Omental fat pad (tissue), 4 donors: ENCODE measurements around the gene DVL1. TPM values are rescaled to one million over a fixed set of nuclear protein-coding genes. Genes with fewer than 3 reads are reported as not detected.

Experiments
- ATAC-seq: fragments of 150-250 bp; one replicate; pipeline ENCODE4 v1.9.1; 2016; ENCODE audit warnings: mild to moderate bottlenecking, moderate library complexity; ENCODE audit not compliant: low FRiP score
- DNase-seq: peaks from one replicate; pipeline ENCODE4 v3.0.0-alpha.2; 2019; ENCODE audit warnings: low spot score
- CTCF ChIP-seq, 3 donors: fragments of 450-650 bp; IDR thresholded peaks; one replicate each; pipeline ENCODE4 v1.5.1; 2016 to 2017; ENCODE audit warnings: antibody characterized with exemption in 3 of 3, mild to moderate bottlenecking in 3 of 3, moderate library complexity in 2 of 3
- small RNA-seq: library from RNA; depleted of rRNA; stranded (forward); fragments of <200 nt; gene quantifications from one replicate; pipeline ENCODE3, GENCODE V24; 2016
- total RNA-seq, 4 donors: library from RNA; depleted of rRNA; stranded (reverse); fragments of >200 nt; gene quantifications; one replicate each; pipeline ENCODE4 v1.1.0, GENCODE V29; 2016

Gene DVL1
- total RNA-seq, 4 donors from 2014 or later: 56.6 to 65.0 (median 61.8) TPM

DNA sequence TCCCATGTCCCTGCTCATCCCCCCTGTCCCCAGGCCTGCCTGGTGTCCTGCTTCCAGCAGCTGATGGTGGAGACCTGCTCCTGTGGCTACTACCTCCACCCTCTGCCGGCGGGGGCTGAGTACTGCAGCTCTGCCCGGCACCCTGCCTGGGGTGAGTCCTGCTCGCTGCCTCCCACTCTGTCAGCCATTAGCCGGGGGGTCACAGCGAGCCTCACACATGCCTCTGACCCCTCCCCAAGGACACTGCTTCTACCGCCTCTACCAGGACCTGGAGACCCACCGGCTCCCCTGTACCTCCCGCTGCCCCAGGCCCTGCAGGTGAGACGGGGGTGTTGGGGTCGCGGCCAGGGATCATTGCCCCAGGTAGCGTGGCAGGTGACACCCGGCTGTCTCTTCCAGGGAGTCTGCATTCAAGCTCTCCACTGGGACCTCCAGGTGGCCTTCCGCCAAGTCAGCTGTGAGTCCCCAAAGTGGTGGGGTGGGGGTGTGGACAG, 58.9 kb downstream of the DVL1 start:
- DNase-seq (peak; percentile 60), ATAC-seq (peak; percentile 10)
- TF ChIP-seq CTCF (IDR thresholded peaks at IDR 0.05): peak in 1 of 3 donors; percentile 41

DNA sequence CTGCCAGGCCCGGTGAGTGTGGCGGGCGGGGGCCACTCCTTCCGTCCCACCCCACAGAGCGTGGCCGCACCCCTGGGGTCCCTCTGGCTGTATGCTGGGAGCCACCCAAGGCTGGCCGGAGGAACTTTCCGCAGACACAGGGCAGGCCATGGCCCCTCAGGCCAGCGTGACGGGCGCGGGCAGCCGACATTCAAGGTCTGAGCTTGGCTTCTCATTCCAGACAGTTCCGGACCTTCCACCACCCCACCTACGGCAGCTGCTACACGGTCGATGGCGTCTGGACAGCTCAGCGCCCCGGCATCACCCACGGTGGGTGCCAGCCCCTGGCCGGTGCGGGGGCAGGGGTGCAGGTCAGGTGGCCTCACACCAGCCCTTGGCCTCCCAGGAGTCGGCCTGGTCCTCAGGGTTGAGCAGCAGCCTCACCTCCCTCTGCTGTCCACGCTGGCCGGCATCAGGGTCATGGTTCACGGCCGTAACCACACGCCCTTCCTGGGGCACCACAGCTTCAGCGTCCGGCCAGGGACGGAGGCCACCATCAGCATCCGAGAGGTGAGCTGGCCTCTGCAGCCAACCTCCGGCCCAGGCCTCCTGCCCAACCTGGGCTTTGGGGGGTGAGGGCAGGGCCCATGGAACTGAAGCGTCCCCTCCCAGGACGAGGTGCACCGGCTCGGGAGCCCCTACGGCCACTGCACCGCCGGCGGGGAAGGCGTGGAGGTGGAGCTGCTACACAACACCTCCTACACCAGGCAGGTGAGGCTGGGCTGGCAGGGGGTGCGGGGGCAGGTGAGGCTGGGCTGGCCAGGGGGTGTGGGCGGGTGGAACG, 61.7 kb downstream of the DVL1 start:
- TF ChIP-seq CTCF (IDR thresholded peaks at IDR 0.05): no peak
- ATAC-seq: no peak
- no peak for DNase-seq

DNA sequence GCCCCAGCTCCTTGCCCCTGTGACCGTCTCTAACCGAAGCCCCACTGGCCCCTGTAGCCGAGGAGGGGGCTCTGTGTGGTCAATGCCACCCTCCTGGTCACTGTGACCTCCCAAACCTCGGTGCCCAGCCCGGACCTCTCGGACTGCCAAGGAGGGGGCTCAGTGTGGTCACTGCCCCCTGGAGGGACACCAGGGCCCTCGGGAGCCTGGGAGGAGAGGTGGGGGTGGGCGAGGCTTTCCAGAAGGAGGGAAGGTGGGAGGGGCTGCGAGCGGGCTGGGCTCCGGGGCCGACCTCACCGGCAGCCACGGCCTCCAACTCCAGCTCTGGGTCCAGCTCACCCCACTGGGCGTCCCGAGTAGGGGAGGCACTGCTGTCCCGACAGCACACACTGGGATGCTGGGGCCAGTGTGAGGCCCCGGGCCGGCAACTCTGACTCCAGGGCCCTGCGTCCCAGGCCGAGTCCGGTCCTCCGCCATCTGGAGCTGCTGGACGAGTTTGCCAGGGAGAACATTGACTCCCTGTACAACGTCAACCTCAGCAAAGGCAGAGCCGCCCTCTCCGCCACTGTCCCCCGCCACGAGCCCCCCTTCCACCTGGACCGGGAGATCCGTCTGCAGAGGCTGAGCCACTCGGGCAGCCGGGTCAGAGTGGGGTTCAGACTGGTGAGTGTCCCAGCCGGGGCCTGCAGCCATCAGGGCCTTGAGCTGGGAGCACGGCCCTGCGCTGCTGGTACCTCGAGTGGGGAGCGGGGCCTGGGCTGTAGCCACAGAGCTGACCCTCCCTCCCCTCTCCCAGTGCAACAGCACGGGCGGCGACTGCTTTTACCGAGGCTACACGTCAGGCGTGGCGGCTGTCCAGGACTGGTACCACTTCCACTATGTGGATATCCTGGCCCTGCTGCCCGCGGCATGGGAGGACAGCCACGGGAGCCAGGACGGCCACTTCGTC, 62.6 kb downstream of the DVL1 start:
- ATAC-seq (no peak), DNase-seq (no peak)
- no peak for TF ChIP-seq CTCF (IDR thresholded peaks at IDR 0.05)

- no peak for TF ChIP-seq CTCF (IDR thresholded peaks at IDR 0.05)
These were observed 63.5 kb downstream of the DVL1 start for GRCh38 chr1:1285611-1286311.

More at GRCh38 chr1:1285611-1286311, 63.5 kb downstream of the DVL1 start:
- DNase-seq: no peak
- no peak for ATAC-seq

Small RNAs within 50 kb of the gene (small RNA-seq; reads per million reads assigned to genes)
- not detected for gene MIR6726

Other genes starting within 250 kb of the DVL1 start
- gene C1orf159, start 233.3 kb downstream of the DVL1 start, total RNA-seq: 10 to 100 TPM in 2 of 4 donors, 1 to 10 TPM in 2; 5.6 to 12.0 (median 9.5) TPM
- 1 to 10 TPM in 1 of 4 donors, under 1 TPM in 2, not detected in 1; 0.48 to 1.0 (median 0.95) TPM for gene TTLL10, start 175.5 kb downstream of the DVL1 start, total RNA-seq
- 1 to 10 TPM in 2 of 4 donors, under 1 TPM in 1, not detected in 1; 0.44 to 2.8 (median 1.7) TPM for gene TNFRSF18, start 142.8 kb downstream of the DVL1 start, total RNA-seq
- gene TNFRSF4, start 135.3 kb downstream of the DVL1 start, total RNA-seq: 10 to 100 TPM in 1 of 4 donors, 1 to 10 TPM in 3; 2.4 to 10.7 (median 5.9) TPM
- 100 to 1,000 TPM in 2 of 4 donors, 10 to 100 TPM in 2; 78.3 to 122 (median 98.8) TPM for gene SDF4, start 117.4 kb downstream of the DVL1 start, total RNA-seq
- gene B3GALT6, start 117.2 kb downstream of the DVL1 start, total RNA-seq: 10 to 100 TPM; 14.6 to 27.1 (median 22.1) TPM
- gene C1QTNF12, start 102.7 kb downstream of the DVL1 start, total RNA-seq: 1 to 10 TPM in 3 of 4 donors, not detected in 1; 1.0 to 5.2 (median 1.8) TPM
- 10 to 100 TPM; 30.4 to 50.3 (median 42.9) TPM for gene UBE2J2, start 75.6 kb downstream of the DVL1 start, total RNA-seq
- gene SCNN1D, start 69.0 kb downstream of the DVL1 start, total RNA-seq: 1 to 10 TPM in 3 of 4 donors, under 1 TPM in 1; 0.96 to 4.9 (median 2.7) TPM
- 10 to 100 TPM; 19.2 to 41.8 (median 38.1) TPM for gene ACAP3, start 41.5 kb downstream of the DVL1 start, total RNA-seq
- gene PUSL1, start 40.8 kb downstream of the DVL1 start, total RNA-seq: 10 to 100 TPM; 15.7 to 26.0 (median 17.5) TPM
- gene INTS11, start 24.8 kb downstream of the DVL1 start, total RNA-seq: 100 to 1,000 TPM in 1 of 4 donors, 10 to 100 TPM in 3; 71.9 to 103 (median 86.2) TPM
- 10 to 100 TPM in 2 of 4 donors, 1 to 10 TPM in 2; 8.5 to 18.6 (median 11.5) TPM for gene CPTP, start 24.6 kb downstream of the DVL1 start, total RNA-seq
- under 1 TPM; 0.12 to 0.32 (median 0.16) TPM for gene TAS1R3, start 18.1 kb downstream of the DVL1 start, total RNA-seq
- 100 to 1,000 TPM in 1 of 4 donors, 10 to 100 TPM in 3; 78.2 to 147 (median 83.3) TPM for gene MXRA8, start 9.1 kb upstream of the DVL1 start, total RNA-seq
- 100 to 1,000 TPM in 3 of 4 donors, 10 to 100 TPM in 1; 96.3 to 115 (median 105) TPM for gene AURKAIP1, start 25.8 kb upstream of the DVL1 start, total RNA-seq
- gene CCNL2, start 49.9 kb upstream of the DVL1 start, total RNA-seq: 100 to 1,000 TPM; 142 to 273 (median 204) TPM
- gene MRPL20, start 57.9 kb upstream of the DVL1 start, total RNA-seq: 100 to 1,000 TPM; 106 to 170 (median 136) TPM
- 1 to 10 TPM; 2.6 to 7.3 (median 3.8) TPM for gene ANKRD65, start 71.9 kb upstream of the DVL1 start, total RNA-seq
- 10 to 100 TPM in 3 of 4 donors, 1 to 10 TPM in 1; 6.8 to 21.1 (median 13.8) TPM for gene VWA1, start 86.3 kb upstream of the DVL1 start, total RNA-seq
- 1 to 10 TPM in 2 of 4 donors, under 1 TPM in 1, not detected in 1; 0.69 to 3.5 (median 2.4) TPM for gene ATAD3C, start 100.3 kb upstream of the DVL1 start, total RNA-seq
- gene ATAD3B, start 122.3 kb upstream of the DVL1 start, total RNA-seq: 10 to 100 TPM; 11.0 to 91.6 (median 16.5) TPM
- 10 to 100 TPM; 17.3 to 38.5 (median 20.7) TPM for gene ATAD3A, start 162.7 kb upstream of the DVL1 start, total RNA-seq
- gene TMEM240, start 191.2 kb upstream of the DVL1 start, total RNA-seq: 1 to 10 TPM; 2.6 to 3.5 (median 3.1) TPM
- gene SSU72, start 225.4 kb upstream of the DVL1 start, total RNA-seq: 100 to 1,000 TPM in 3 of 4 donors, 10 to 100 TPM in 1; 95.7 to 130 (median 107) TPM